GM13977 (cell line): ENCODE results near the gene CD1C.
A peak's percentile ranks its signal among the peaks of the same experiment; 100 is the strongest.
"Not testable (repeated sequence)": the region's sequence is repeated elsewhere in the genome, so short reads cannot be mapped to it uniquely, and the experiment has no call there.

Experiments used
- DNase-seq: peaks from one replicate; pipeline ENCODE4 v3.0.0; 2012; ENCODE audit warnings: low spot score
- CTCF ChIP-seq: IDR thresholded peaks from 2 replicates; pipeline ENCODE4 v1.5.1; 2012; ENCODE audit warnings: mild to moderate bottlenecking, control low read depth; ENCODE audit not compliant: insufficient read depth; ENCODE audit errors: extremely low read depth, missing control alignments
- in situ Hi-C: fragments of 300-500 bp; cut with MboI; formaldehyde crosslinking; loops from one replicate; pipeline ENCODE4 v1.12.0; 2022; ENCODE audit warnings: low sequenced_read_pairs, low pct_unique_long_range_greater_than_20kb, mixed read lengths, inconsistent platforms; ENCODE audit not compliant: unreplicated experiment

Gene CD1C

GRCh38 chr1:158257888-158258287 lies 31.8 kb upstream of the CD1C start:
- TF ChIP-seq CTCF: no peak
- DNase-seq: no peak
- in situ Hi-C loops: no loop called here

- in situ Hi-C loops: no loop called here
- no peak for DNase-seq
- TF ChIP-seq CTCF: no peak
Measured at GRCh38 chr1:158259117-158259516, 30.6 kb upstream of the CD1C start.

- TF ChIP-seq CTCF: no peak
- in situ Hi-C loops: no loop called here
- DNase-seq: no peak
Measured at GRCh38 chr1:158272681-158273080, 17.0 kb upstream of the CD1C start.

GRCh38 chr1:158274797-158275196 lies 14.9 kb upstream of the CD1C start:
- no peak for DNase-seq
- TF ChIP-seq CTCF: no peak
- in situ Hi-C loops: no loop called here

- in situ Hi-C loops, DNase-seq: not testable (repeated sequence)
Measured at GRCh38 chr1:158282421-158282820, 7.3 kb upstream of the CD1C start.

- in situ Hi-C loops: no loop called here
- DNase-seq: peak; percentile 43
- no peak for TF ChIP-seq CTCF
Measured at GRCh38 chr1:158283965-158284364, 5.8 kb upstream of the CD1C start.

GRCh38 chr1:158285756-158286241 lies 3.9 kb upstream of the CD1C start:
- in situ Hi-C loops: no loop called here

More at GRCh38 chr1:158285756-158286241, 3.9 kb upstream of the CD1C start:
- peak; percentile 32 for DNase-seq
- no peak for TF ChIP-seq CTCF
